ENCODE measurements around the gene TUFT1. TPM values are rescaled to one million over a fixed set of nuclear protein-coding genes. Genes with fewer than 3 reads are reported as not detected.

Gene TUFT1
- total RNA-seq, 1 experiment from 2014 or later = 2.6 TPM

GRCh38 chr1:151584780-151585179 lies 44.7 kb downstream of the TUFT1 start:
- no peaks in the 10 kb centered on the region for H3K9me3 ChIP-seq (ENCODE audit: low read depth, low read length, poor library complexity, severe bottlenecking)
- DNase-seq (ENCODE audit: low spot score) = no peak
- H3K36me3 ChIP-seq (ENCODE audit: insufficient read depth, low read length, poor library complexity, severe bottlenecking) = no peaks in the 10 kb centered on the region
- intact Hi-C loops (cut with micrococcal nuclease; ENCODE audit: unreplicated experiment) = no loop called here
- H3K4me3 ChIP-seq (ENCODE audit: low read depth, low read length, poor library complexity, severe bottlenecking) = no peak overlapping the region
- TF ChIP-seq EZH2 (IDR thresholded peaks at IDR 0.05; ENCODE audit: borderline replicate concordance, low read depth, low read length, poor library complexity, severe bottlenecking) = no peak
- TF ChIP-seq, protein P1, sequence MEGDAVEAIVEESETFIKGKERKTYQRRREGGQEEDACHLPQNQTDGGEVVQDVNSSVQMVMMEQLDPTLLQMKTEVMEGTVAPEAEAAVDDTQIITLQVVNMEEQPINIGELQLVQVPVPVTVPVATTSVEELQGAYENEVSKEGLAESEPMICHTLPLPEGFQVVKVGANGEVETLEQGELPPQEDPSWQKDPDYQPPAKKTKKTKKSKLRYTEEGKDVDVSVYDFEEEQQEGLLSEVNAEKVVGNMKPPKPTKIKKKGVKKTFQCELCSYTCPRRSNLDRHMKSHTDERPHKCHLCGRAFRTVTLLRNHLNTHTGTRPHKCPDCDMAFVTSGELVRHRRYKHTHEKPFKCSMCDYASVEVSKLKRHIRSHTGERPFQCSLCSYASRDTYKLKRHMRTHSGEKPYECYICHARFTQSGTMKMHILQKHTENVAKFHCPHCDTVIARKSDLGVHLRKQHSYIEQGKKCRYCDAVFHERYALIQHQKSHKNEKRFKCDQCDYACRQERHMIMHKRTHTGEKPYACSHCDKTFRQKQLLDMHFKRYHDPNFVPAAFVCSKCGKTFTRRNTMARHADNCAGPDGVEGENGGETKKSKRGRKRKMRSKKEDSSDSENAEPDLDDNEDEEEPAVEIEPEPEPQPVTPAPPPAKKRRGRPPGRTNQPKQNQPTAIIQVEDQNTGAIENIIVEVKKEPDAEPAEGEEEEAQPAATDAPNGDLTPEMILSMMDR (conservative IDR thresholded peaks at IDR 0.05; ENCODE audit: low read depth, low read length) = no peak
- H3K27ac ChIP-seq (ENCODE audit: low read depth, low read length, poor library complexity, severe bottlenecking) = no peak overlapping the region
- POLR2A ChIA-PET (ENCODE audit: low non-redundant PET) = no interaction called here
- BruUV-seq (replicated peaks) = no TSS peak
- CTCF ChIA-PET = no interaction called here
- H3K4me1 ChIP-seq (ENCODE audit: insufficient read depth, low read length, poor library complexity, severe bottlenecking) = no peaks in the 10 kb centered on the region
- H3K27me3 ChIP-seq (replicated peaks; ENCODE audit: insufficient read depth, low read depth, low read length, poor library complexity) = no peaks in the 10 kb centered on the region

DNA sequence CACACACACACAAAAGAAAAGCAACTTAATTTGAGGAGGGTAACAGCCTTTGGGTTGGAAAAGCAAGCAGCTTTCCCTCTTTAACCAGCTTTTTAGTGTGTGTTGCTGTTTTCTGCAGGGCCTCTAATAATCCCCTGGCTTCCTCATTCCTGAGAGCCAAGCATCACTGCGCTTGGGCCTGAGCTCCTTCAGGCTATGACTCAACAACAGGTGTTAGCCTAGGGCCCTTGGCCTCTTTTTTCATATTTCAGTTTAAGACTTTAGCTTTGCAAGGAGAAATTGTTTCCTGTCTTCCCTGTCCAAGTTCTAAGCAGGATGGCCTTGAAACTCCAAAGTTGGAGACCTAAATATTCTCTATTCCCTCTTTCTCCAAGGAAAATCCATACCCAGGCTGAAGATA lies 45.5 kb downstream of the TUFT1 start:
- POLR2A ChIA-PET (ENCODE audit: low non-redundant PET) = no interaction called here

DNA sequence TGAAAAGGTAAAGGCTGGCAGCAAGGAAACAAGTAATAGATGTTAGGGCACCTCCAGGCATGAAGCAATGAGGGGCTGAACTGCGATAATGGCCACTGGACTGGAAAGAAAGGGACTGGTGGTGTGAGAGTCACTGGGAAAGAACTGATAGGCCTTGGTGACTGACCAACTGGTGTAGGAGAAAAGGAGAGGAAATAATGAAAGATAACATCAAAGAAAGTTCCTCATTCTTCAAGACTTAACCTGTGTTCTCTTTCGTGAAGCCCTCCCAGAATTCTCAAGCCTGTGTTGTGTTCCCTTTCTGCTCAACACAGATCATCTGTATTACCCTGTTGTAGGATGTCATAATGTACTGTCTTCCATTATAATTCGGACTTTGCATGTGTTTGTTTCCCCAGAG lies 50.9 kb downstream of the TUFT1 start:
- Histone ChIP-seq H3K9me3 (ENCODE audit: low read depth, low read length, poor library complexity, severe bottlenecking) (no peaks in the 10 kb centered on the region), H3K36me3 (ENCODE audit: insufficient read depth, low read length, poor library complexity, severe bottlenecking) (no peaks in the 10 kb centered on the region), H3K4me3 (ENCODE audit: low read depth, low read length, poor library complexity, severe bottlenecking) (no peak overlapping the region), H3K4me1 (ENCODE audit: insufficient read depth, low read length, poor library complexity, severe bottlenecking) (peaks cover 6% of the 10 kb centered on the region), H3K27ac (ENCODE audit: low read depth, low read length, poor library complexity, severe bottlenecking) (no peak overlapping the region), H3K27me3 (replicated peaks; ENCODE audit: insufficient read depth, low read depth, low read length, poor library complexity) (no peaks in the 10 kb centered on the region)
- ChIA-PET POLR2A (ENCODE audit: low non-redundant PET) (no interaction called here), CTCF (no interaction called here)
- BruUV-seq (replicated peaks) = no TSS peak
- intact Hi-C loops (cut with micrococcal nuclease; ENCODE audit: unreplicated experiment) = loop anchor here (5.0 kb wide), 1 partner anchor 146 kb away; no protein-coding TSS in a partner anchor
- DNase-seq (ENCODE audit: low spot score) = no peak
- no peak for TF ChIP-seq EZH2 (IDR thresholded peaks at IDR 0.05; ENCODE audit: borderline replicate concordance, low read depth, low read length, poor library complexity, severe bottlenecking)
- TF ChIP-seq, protein P1 (conservative IDR thresholded peaks at IDR 0.05; ENCODE audit: low read depth, low read length) = no peak

More for the DNA sequence above, 45.5 kb downstream of the TUFT1 start:
- BruUV-seq (replicated peaks) = no TSS peak
- no peaks in the 10 kb centered on the region for H3K9me3 ChIP-seq (ENCODE audit: low read depth, low read length, poor library complexity, severe bottlenecking)
- no peak overlapping the region for H3K27ac ChIP-seq (ENCODE audit: low read depth, low read length, poor library complexity, severe bottlenecking)
- no peaks in the 10 kb centered on the region for H3K36me3 ChIP-seq (ENCODE audit: insufficient read depth, low read length, poor library complexity, severe bottlenecking)
- no peaks in the 10 kb centered on the region for H3K4me1 ChIP-seq (ENCODE audit: insufficient read depth, low read length, poor library complexity, severe bottlenecking)
- peak; percentile 11 for DNase-seq (ENCODE audit: low spot score)
- TF ChIP-seq, protein P1 (conservative IDR thresholded peaks at IDR 0.05; ENCODE audit: low read depth, low read length) = no peak
- TF ChIP-seq EZH2 (IDR thresholded peaks at IDR 0.05; ENCODE audit: borderline replicate concordance, low read depth, low read length, poor library complexity, severe bottlenecking) = no peak
- H3K27me3 ChIP-seq (replicated peaks; ENCODE audit: insufficient read depth, low read depth, low read length, poor library complexity) = no peaks in the 10 kb centered on the region
- H3K4me3 ChIP-seq (ENCODE audit: low read depth, low read length, poor library complexity, severe bottlenecking) = no peak overlapping the region
- intact Hi-C loops (cut with micrococcal nuclease; ENCODE audit: unreplicated experiment) = no loop called here
- CTCF ChIA-PET = no interaction called here

Measured in A673 (cell line).